Breast epithelium (tissue), 4 donors: Measurements from ENCODE around the gene HJV. TPM values are rescaled to one million over a fixed set of nuclear protein-coding genes. Genes with fewer than 3 reads are reported as not detected.

Experiments
- DNase-seq, 2 donors: peaks; one replicate each; pipeline ENCODE4 v3.0.0-alpha.2; 2019; ENCODE audit warnings: low spot score in 2 of 2
- H3K27ac ChIP-seq, 2 donors: fragments of 200-600 bp; sonication (generic) in 1 of 2; one replicate each; pipeline ENCODE4 v1.5.1; 2016 to 2019; ENCODE audit warnings: mild to moderate bottlenecking in 1 of 2
- H3K27me3 ChIP-seq, 2 donors: fragments of 200-600 bp; sonication (generic) in 1 of 2; one replicate each; pipeline versions ENCODE4 v1.5.1 to v1.6.0; 2017 to 2019; ENCODE audit warnings: control low read depth in 1 of 2, mild to moderate bottlenecking in 1 of 2
- H3K36me3 ChIP-seq: fragments of 200-600 bp; one replicate; pipeline ENCODE4 v1.5.1; 2019
- H3K4me1 ChIP-seq, 2 donors: fragments of 200-600 bp; sonication (generic); one replicate each; pipeline ENCODE4 v1.5.1; 2016 to 2019; ENCODE audit warnings: control low read depth in 1 of 2
- H3K4me3 ChIP-seq, 3 donors: fragments of 200-600 bp; sonication (generic); 1 replicate in 2 of 3; 2 replicates in 1 of 3; pipeline ENCODE4 v1.5.1; 2016 to 2019; ENCODE audit warnings: mild to moderate bottlenecking in 3 of 3, moderate library complexity in 2 of 3
- H3K9me3 ChIP-seq, 2 donors: fragments of 200-600 bp; sonication (generic) in 1 of 2; one replicate each; pipeline ENCODE4 v1.5.1; 2016 to 2019; ENCODE audit warnings: control low read depth in 1 of 2
- POLR2A ChIP-seq: fragments of 450-650 bp; IDR thresholded peaks from one replicate; pipeline ENCODE4 v1.6.1; 2016; ENCODE audit warnings: antibody characterized with exemption, mild to moderate bottlenecking, moderate library complexity
- POLR2AphosphoS5 ChIP-seq, 3 donors: sonication (generic); formaldehyde crosslinking; IDR thresholded peaks; one replicate each; pipeline ENCODE4 v1.6.1; 2017; ENCODE audit warnings: antibody characterized with exemption in 3 of 3
- intact Hi-C: fragments of 100-400 bp; cut with DNase I; formaldehyde crosslinking; loops from one replicate; pipeline ENCODE4 v1.15.1; 2023; ENCODE audit warnings: low total_unique reads
- total RNA-seq, 3 donors: library from RNA; depleted of rRNA; stranded (reverse); fragments of >200 nt; gene quantifications; one replicate each; pipeline ENCODE4 v1.1.0, GENCODE V29; 2016
- TF ChIP-seq, protein P1 (sequence below), 3 donors: fragments of 450-650 bp; IDR thresholded peaks; one replicate each; pipeline ENCODE4 v1.5.1; 2016 to 2017; ENCODE audit warnings: antibody characterized with exemption in 3 of 3, mild to moderate bottlenecking in 3 of 3, moderate library complexity in 3 of 3

The HJV gene
- total RNA-seq, 3 donors from 2014 or later = not detected

GRCh38 chr1:146021050-146021445 lies 487 bp downstream of the HJV start:
- no peaks in the 10 kb centered on the region for H3K9me3 ChIP-seq

DNA sequence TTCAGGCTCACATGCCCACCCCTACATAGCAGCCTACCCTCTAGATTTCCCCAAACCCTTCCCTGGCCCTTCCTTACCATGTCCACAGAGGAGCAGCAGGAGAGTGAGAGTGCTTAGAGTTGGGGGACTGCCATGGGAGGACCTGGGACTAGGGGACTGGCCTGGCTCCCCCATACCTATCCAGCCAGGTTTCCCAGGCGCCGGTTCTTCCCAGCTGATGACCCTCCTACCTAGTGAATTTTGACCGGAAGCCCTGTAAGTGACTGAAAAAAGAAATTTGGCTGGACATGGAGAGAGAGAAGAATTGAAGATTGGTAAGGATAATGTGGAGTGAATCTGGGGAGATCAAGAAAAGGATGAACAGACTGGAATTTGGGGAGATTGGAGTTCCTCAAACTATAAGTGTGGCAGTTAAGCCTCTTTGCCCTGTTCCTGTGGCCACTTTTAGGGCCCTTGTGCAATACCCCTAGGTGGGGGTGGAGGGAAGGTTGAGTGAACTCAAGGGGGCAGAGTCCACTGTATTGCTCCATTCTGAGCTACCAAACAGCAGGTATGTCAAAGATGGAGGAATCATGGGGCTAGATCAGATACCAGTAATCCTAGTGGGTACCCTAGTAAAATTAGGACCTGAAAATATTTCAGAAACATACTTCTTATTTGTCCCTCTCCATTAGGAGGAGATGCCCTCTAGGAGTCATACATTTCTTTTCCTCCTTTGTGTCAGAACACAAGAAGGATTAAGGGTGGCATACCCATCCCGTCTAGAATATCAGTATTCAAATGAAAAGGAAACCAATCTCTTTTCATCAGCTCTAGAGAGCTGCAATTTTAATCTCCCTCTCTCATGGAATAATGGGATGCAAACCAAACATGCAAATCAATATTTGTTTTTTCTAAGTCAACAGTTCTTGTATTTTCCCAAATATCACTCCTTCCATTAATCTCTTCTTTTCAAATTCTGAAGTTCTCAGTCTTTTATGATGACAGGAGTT lies 1.2 kb downstream of the HJV start:
- TF ChIP-seq POLR2AphosphoS5 (IDR thresholded peaks at IDR 0.05) = no peak
- TF ChIP-seq, protein P1, sequence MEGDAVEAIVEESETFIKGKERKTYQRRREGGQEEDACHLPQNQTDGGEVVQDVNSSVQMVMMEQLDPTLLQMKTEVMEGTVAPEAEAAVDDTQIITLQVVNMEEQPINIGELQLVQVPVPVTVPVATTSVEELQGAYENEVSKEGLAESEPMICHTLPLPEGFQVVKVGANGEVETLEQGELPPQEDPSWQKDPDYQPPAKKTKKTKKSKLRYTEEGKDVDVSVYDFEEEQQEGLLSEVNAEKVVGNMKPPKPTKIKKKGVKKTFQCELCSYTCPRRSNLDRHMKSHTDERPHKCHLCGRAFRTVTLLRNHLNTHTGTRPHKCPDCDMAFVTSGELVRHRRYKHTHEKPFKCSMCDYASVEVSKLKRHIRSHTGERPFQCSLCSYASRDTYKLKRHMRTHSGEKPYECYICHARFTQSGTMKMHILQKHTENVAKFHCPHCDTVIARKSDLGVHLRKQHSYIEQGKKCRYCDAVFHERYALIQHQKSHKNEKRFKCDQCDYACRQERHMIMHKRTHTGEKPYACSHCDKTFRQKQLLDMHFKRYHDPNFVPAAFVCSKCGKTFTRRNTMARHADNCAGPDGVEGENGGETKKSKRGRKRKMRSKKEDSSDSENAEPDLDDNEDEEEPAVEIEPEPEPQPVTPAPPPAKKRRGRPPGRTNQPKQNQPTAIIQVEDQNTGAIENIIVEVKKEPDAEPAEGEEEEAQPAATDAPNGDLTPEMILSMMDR (IDR thresholded peaks at IDR 0.05) = no peak
- no peak for TF ChIP-seq POLR2A
- H3K9me3 ChIP-seq = no peaks in the 10 kb centered on the region
- H3K4me3 ChIP-seq = no peak overlapping the region
- H3K27me3 ChIP-seq = peaks cover 0 to 21% of the 10 kb centered on the region in 2 donors
- intact Hi-C loops = no loop called here
- peaks cover 0 to 4% of the 10 kb centered on the region in 2 donors for H3K4me1 ChIP-seq
- no peak overlapping the region for H3K27ac ChIP-seq
- DNase-seq = no peak
- no peaks in the 10 kb centered on the region for H3K36me3 ChIP-seq

More at GRCh38 chr1:146021050-146021445, 487 bp downstream of the HJV start:
- DNase-seq = no peak
- no peak overlapping the region for H3K4me3 ChIP-seq
- TF ChIP-seq POLR2AphosphoS5 (IDR thresholded peaks at IDR 0.05) (no peak), POLR2A (no peak)
- TF ChIP-seq, protein P1 (IDR thresholded peaks at IDR 0.05) = no peak
- no peak overlapping the region for H3K27ac ChIP-seq
- no peaks in the 10 kb centered on the region for H3K36me3 ChIP-seq
- H3K27me3 ChIP-seq = peaks cover 0 to 21% of the 10 kb centered on the region in 2 donors
- intact Hi-C loops = no loop called here
- H3K4me1 ChIP-seq = peaks cover 0 to 4% of the 10 kb centered on the region in 2 donors

GRCh38 chr1:146019231-146020057 lies 2.1 kb downstream of the HJV start:
- no peak for DNase-seq

DNA sequence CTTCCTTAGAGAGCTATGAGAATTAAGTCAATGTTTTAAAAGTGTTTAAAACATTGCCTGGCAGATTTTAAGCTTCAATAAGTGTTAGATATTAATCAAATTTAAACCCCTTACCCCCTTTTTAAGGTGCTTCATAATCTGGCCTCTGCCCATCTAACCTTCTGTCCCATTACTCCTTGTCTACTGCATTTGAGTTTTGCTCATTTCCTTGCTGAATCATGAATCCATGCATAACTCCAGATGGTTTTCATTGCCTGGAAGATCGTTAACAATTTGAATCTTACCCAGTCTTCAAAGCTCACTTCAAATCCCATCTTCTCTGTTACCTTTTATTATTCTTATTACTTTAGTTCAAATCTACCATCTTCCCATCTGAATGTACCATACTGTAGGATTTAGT lies 4.6 kb downstream of the HJV start:
- Histone ChIP-seq H3K27ac (no peak overlapping the region), H3K4me1 (peaks cover 0 to 4% of the 10 kb centered on the region in 2 donors), H3K4me3 (no peak overlapping the region), H3K9me3 (no peaks in the 10 kb centered on the region), H3K36me3 (no peaks in the 10 kb centered on the region), H3K27me3 (peaks cover 0 to 21% of the 10 kb centered on the region in 2 donors)
- intact Hi-C loops = loop anchor here (10.0 kb wide), 1 partner anchor 162 kb away; the partner anchor contains the start of gene PIAS3
- no peak for DNase-seq
- TF ChIP-seq, protein P1 (IDR thresholded peaks at IDR 0.05) = no peak
- TF ChIP-seq POLR2A = no peak
- no peak for TF ChIP-seq POLR2AphosphoS5 (IDR thresholded peaks at IDR 0.05)

More at GRCh38 chr1:146019231-146020057, 2.1 kb downstream of the HJV start:
- Histone ChIP-seq H3K36me3 (no peaks in the 10 kb centered on the region), H3K27me3 (peaks cover 0 to 21% of the 10 kb centered on the region in 2 donors), H3K9me3 (no peaks in the 10 kb centered on the region), H3K4me1 (peaks cover 0 to 4% of the 10 kb centered on the region in 2 donors), H3K27ac (no peak overlapping the region), H3K4me3 (peak overlapping the region; percentile 23 to 54 (median 30))
- TF ChIP-seq POLR2AphosphoS5 (IDR thresholded peaks at IDR 0.05) (no peak), POLR2A (no peak)
- TF ChIP-seq, protein P1 (IDR thresholded peaks at IDR 0.05) = no peak
- intact Hi-C loops = loop anchor here (10.0 kb wide), 1 partner anchor 165 kb away; the partner anchor contains the start of gene PIAS3
